GM12878 (cell line): Measurements from ENCODE around the gene ATXN2. TPM values are rescaled to one million over a fixed set of nuclear protein-coding genes. Genes with fewer than 3 reads are reported as not detected.
A peak's percentile ranks its signal among the peaks of the same experiment; 100 is the strongest.

Experiments
- ATAC-seq: fragments of 200-7000 bp; cut with Tn5 transposase; 3 replicates; pipeline ENCODE4 v1.9.1; 2020; ENCODE audit warnings: mild to moderate bottlenecking, moderate library complexity
- BruUV-seq: library from RNA; stranded (reverse); fragments of 400-500 nt; replicated peaks from 2 replicates; lab custom pipeline; 2021; lab: Mats Ljungman, UMichigan
- CTCF ChIA-PET: fragments of 300-600 bp; sonication (Branson Sonifier 250); formaldehyde crosslinking; extraction: SDS; loops from one replicate; lab custom pipeline; 2021; ENCODE audit warnings: inconsistent platforms; lab: Yijun Ruan, JAX
- POLR2A ChIA-PET: fragments of 350-600 bp; formaldehyde crosslinking; extraction: SDS; loops from one replicate; lab custom pipeline; 2021; ENCODE audit warnings: inconsistent platforms; lab: Charles Lee
- RAD21 ChIA-PET: fragments of 300-600 bp; sonication (Branson Sonifier 250); formaldehyde crosslinking; loops from one replicate; lab custom pipeline; 2023; ENCODE audit warnings: antibody characterized with exemption; ENCODE audit not compliant: unreplicated experiment; lab: Charles Lee
- SMC1A ChIA-PET: fragments of 300-600 bp; sonication (Branson Sonifier 250); formaldehyde crosslinking; loops from one replicate; lab custom pipeline; 2023; ENCODE audit not compliant: unreplicated experiment, uncharacterized antibody; lab: Charles Lee
- DNase-seq: peaks from one replicate; pipeline ENCODE4 v3.0.0-alpha.2; 2011; ENCODE audit warnings: low read depth, low spot score
- FAIRE-seq: peaks from 3 replicates; lab custom pipeline; 2011; peaks lifted over from hg19 to GRCh38; lab: Jason Lieb, UNC
- H2AFZ ChIP-seq: 2 replicates; pipeline ENCODE4 v1.6.0; 2011; ENCODE audit warnings: low read depth, low read length, control low read depth; ENCODE audit not compliant: control insufficient read depth
- H3K27ac ChIP-seq: 2 replicates; pipeline ENCODE4 v1.5.1; 2011; ENCODE audit warnings: control low read depth; ENCODE audit not compliant: control insufficient read depth, insufficient read depth
- H3K27me3 ChIP-seq, 2 experiments: replicated peaks in 1 of 2; 2 replicates each; pipeline versions ENCODE4 v1.6.0 to v1.6.1; 2011; ENCODE audit warnings: low read length in 1 of 2; ENCODE audit not compliant: control insufficient read depth in 2 of 2, insufficient read depth in 2 of 2
- H3K36me3 ChIP-seq, 2 experiments: 2 replicates each; pipeline ENCODE4 v1.5.1; 2011; ENCODE audit warnings: low read length in 1 of 2; ENCODE audit not compliant: control insufficient read depth in 2 of 2, insufficient read depth in 2 of 2
- H3K4me1 ChIP-seq: 2 replicates; pipeline ENCODE4 v1.6.1; 2011; ENCODE audit warnings: mild to moderate bottlenecking, low read length, moderate library complexity, mixed read lengths; ENCODE audit not compliant: control insufficient read depth, insufficient read depth
- H3K4me2 ChIP-seq: 2 replicates; pipeline ENCODE4 v1.6.0; 2011; ENCODE audit warnings: control low read depth; ENCODE audit not compliant: control insufficient read depth, insufficient read depth
- H3K4me3 ChIP-seq: fragments of 200-600 bp; sonication (generic); 2 replicates; pipeline ENCODE4 v1.5.1; 2016
- H3K79me2 ChIP-seq: 2 replicates; pipeline ENCODE4 v1.6.0; 2011; ENCODE audit warnings: low read length; ENCODE audit not compliant: control insufficient read depth, insufficient read depth
- H3K9ac ChIP-seq: 2 replicates; pipeline ENCODE4 v1.8.0; 2011; ENCODE audit warnings: low read length, control low read depth, mixed read lengths; ENCODE audit not compliant: control insufficient read depth, insufficient read depth
- H3K9me3 ChIP-seq: replicated peaks from 3 replicates; pipeline ENCODE4 v1.5.1; 2011; ENCODE audit warnings: mild to moderate bottlenecking, low read length; ENCODE audit not compliant: control insufficient read depth, insufficient read depth
- H4K20me1 ChIP-seq: 2 replicates; pipeline ENCODE4 v1.6.0; 2011; ENCODE audit not compliant: control insufficient read depth, insufficient read depth
- DPF2 ChIP-seq: fragments of 450-650 bp; IDR thresholded peaks from 2 replicates; pipeline ENCODE4 v1.6.1; 2017; ENCODE audit warnings: mild to moderate bottlenecking
- EGR1 ChIP-seq, 2 experiments: IDR thresholded peaks; 1 replicate in 1 of 2; 2 replicates in 1 of 2; pipeline ENCODE4 v1.6.1; 2011 to 2012; ENCODE audit warnings: low read depth in 2 of 2, low read length in 2 of 2, borderline replicate concordance in 1 of 2, mild to moderate bottlenecking in 1 of 2, moderate library complexity in 1 of 2
- FOXK2 ChIP-seq: fragments of 450-650 bp; IDR thresholded peaks from 2 replicates; pipeline ENCODE4 v1.6.1; 2017; ENCODE audit warnings: mild to moderate bottlenecking, moderate library complexity
- NFXL1 ChIP-seq: fragments of 450-650 bp; IDR thresholded peaks from 2 replicates; pipeline ENCODE4 v1.6.1; 2017; ENCODE audit warnings: antibody characterized with exemption, mild to moderate bottlenecking, borderline replicate concordance
- PAX5 ChIP-seq: IDR thresholded peaks from 2 replicates; pipeline ENCODE4 v1.6.1; 2011; ENCODE audit warnings: low read depth, low read length, borderline replicate concordance
- SMARCA5 ChIP-seq: fragments of 450-650 bp; IDR thresholded peaks from 2 replicates; pipeline ENCODE4 v1.6.1; 2017; ENCODE audit warnings: mild to moderate bottlenecking
- USF2 ChIP-seq: IDR thresholded peaks from 2 replicates; pipeline ENCODE4 v1.6.1; 2011; ENCODE audit warnings: low read depth, low read length, improper control_type of control experiment, borderline replicate concordance
- WGBS: methylation state at CpG from one replicate; pipeline ENCODE4 v1.1.6; 2016; ENCODE audit warnings: low lambda C conversion rate; ENCODE audit not compliant: insufficient replicate concordance, insufficient coverage; ENCODE audit errors: missing lambda C conversion rate; 5-methylcytosine and 5-hydroxymethylcytosine counted together
- in situ Hi-C: fragments of 300-500 bp; cut with MboI; formaldehyde crosslinking; loops from 9 replicates; pipeline ENCODE4 v1.14.3; 2018; ENCODE audit warnings: mixed read lengths
- intact Hi-C: fragments of 100-400 bp; cut with micrococcal nuclease; formaldehyde crosslinking; loops from one replicate; pipeline ENCODE4 v1.14.2; 2022; ENCODE audit not compliant: unreplicated experiment
- polyA plus RNA-seq, 11 experiments: library from polyadenylated mRNA; depleted of rRNA in 4 of 11; unstranded in 6 of 11; stranded (reverse) in 5 of 11; fragments of >200 nt; fragmentation: Nextera tagmentation in 4 of 11; fragmentation: Illumina TruSeq in 1 of 11; extraction: Ambion mirVana in 4 of 11; extraction: Trizol in 1 of 11; gene quantifications; 1 replicate in 1 of 11; 2 replicates in 10 of 11; pipeline versions ENCODE4 v1.2.1 to v1.2.3, GENCODE V29; 2011 to 2016; ENCODE audit warnings: inconsistent platforms in 2 of 11, missing spikeins in 2 of 11, low read depth in 1 of 11
- total RNA-seq, 4 experiments: library from RNA; depleted of rRNA in 3 of 4; stranded (reverse); fragments of >200 nt in 3 of 4; fragmentation: Illumina TruSeq in 1 of 4; extraction: Trizol in 1 of 4; gene quantifications; 2 replicates each; pipeline versions ENCODE4 v1.2.1 to v1.2.3, GENCODE V29; 2013 to 2021
- TF ChIP-seq, protein P1 (sequence below): fragments of 450-650 bp; formaldehyde crosslinking; IDR thresholded peaks from 2 replicates; pipeline ENCODE4 v1.5.0; 2022; ENCODE audit warnings: mild to moderate bottlenecking, missing genetic modification characterization

The ATXN2 gene
- total and polyA plus RNA-seq, 10 of the 15 experiments (the other 5 are each of a cell fraction or from before 2014, with no cell fraction given): 8.8 to 31.5 (median 19.0) TPM

- POLR2A ChIA-PET: interaction anchor here (13.2 kb wide), 1 partner anchor 16 kb away, joined by 188 read pairs; no protein-coding TSS in a partner anchor
- CTCF ChIA-PET: interaction anchor here (27.0 kb wide), 1 partner anchor 36 kb away, joined by 1117 read pairs; no protein-coding TSS in a partner anchor
- peaks cover 10 to 19% of the 10 kb centered on the region in 2 experiments for H3K36me3 ChIP-seq
- 87% methylated on average over 7 of the region's 7 CpGs for WGBS
- intact Hi-C loops (no loop called here), in situ Hi-C loops (no loop called here)
- H3K27me3 ChIP-seq: no peaks in the 10 kb centered on the region
- H3K4me1 ChIP-seq: peaks cover 33% of the 10 kb centered on the region
- no peaks in the 10 kb centered on the region for H3K9me3 ChIP-seq
- no peak overlapping the region for H2AFZ ChIP-seq
- SMC1A ChIA-PET: interaction anchor here (2.2 to 5.6 kb wide), 2 partner anchors 14 to 37 kb away, joined by 8 to 57 read pairs; no protein-coding TSS in a partner anchor
- no peak for DNase-seq
- H3K27ac ChIP-seq: no peak overlapping the region
- ATAC-seq: no peak
- BruUV-seq: no TSS peak
- no peak overlapping the region for H3K4me2 ChIP-seq
- TF ChIP-seq EGR1 (IDR thresholded peaks at IDR 0.05; ENCODE audit: borderline replicate concordance in 1 of 2, low read depth in 2 of 2, low read length in 2 of 2) (no peak), SMARCA5 (peak; percentile 60; the same call in 1 of the 2 replicates), DPF2 (0 out of 2 replicates have a peak, but pooled peaks have one; percentile 14), USF2 (no peak), NFXL1 (no peak), FOXK2 (no peak), PAX5 (no peak)
- TF ChIP-seq, protein P1, sequence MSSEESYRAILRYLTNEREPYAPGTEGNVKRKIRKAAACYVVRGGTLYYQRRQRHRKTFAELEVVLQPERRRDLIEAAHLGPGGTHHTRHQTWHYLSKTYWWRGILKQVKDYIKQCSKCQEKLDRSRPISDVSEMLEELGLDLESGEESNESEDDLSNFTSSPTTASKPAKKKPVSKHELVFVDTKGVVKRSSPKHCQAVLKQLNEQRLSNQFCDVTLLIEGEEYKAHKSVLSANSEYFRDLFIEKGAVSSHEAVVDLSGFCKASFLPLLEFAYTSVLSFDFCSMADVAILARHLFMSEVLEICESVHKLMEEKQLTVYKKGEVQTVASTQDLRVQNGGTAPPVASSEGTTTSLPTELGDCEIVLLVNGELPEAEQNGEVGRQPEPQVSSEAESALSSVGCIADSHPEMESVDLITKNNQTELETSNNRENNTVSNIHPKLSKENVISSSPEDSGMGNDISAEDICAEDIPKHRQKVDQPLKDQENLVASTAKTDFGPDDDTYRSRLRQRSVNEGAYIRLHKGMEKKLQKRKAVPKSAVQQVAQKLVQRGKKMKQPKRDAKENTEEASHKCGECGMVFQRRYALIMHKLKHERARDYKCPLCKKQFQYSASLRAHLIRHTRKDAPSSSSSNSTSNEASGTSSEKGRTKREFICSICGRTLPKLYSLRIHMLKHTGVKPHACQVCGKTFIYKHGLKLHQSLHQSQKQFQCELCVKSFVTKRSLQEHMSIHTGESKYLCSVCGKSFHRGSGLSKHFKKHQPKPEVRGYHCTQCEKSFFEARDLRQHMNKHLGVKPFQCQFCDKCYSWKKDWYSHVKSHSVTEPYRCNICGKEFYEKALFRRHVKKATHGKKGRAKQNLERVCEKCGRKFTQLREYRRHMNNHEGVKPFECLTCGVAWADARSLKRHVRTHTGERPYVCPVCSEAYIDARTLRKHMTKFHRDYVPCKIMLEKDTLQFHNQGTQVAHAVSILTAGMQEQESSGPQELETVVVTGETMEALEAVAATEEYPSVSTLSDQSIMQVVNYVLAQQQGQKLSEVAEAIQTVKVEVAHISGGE: no peak
- no peak for FAIRE-seq
- H3K9ac ChIP-seq: no peak overlapping the region
- peaks cover 74% of the 10 kb centered on the region for H3K79me2 ChIP-seq
- no peak overlapping the region for H3K4me3 ChIP-seq
- RAD21 ChIA-PET: no interaction called here
- H4K20me1 ChIP-seq: peaks cover 19% of the 10 kb centered on the region
Measured at GRCh38 chr12:111414711-111415252, 184.3 kb downstream of the ATXN2 start.
